Kidney glomerular epithelial cell (primary cell): ENCODE measurements around the gene PHIP.

Experiments used
- DNase-seq: peaks from one replicate; lab custom pipeline; 2025; lab: John Stamatoyannopoulos, UW

Gene PHIP

GRCh38 chr6:79009819-79010218, 68.2 kb downstream of the PHIP start:
- DNase-seq: no peak

GRCh38 chr6:79005497-79005896, 72.6 kb downstream of the PHIP start:
- no peak for DNase-seq

GRCh38 chr6:79005024-79005423, 73.0 kb downstream of the PHIP start:
- no peak for DNase-seq

- no peak for DNase-seq
Observed at GRCh38 chr6:79004239-79004638, 73.8 kb downstream of the PHIP start.

GRCh38 chr6:79001415-79001814, 76.6 kb downstream of the PHIP start:
- no peak for DNase-seq

GRCh38 chr6:78999737-79000136, 78.3 kb downstream of the PHIP start:
- DNase-seq: no peak

GRCh38 chr6:78995946-78996345, 82.1 kb downstream of the PHIP start:
- no peak for DNase-seq

- no peak for DNase-seq
Observed at GRCh38 chr6:78995346-78995745, 82.7 kb downstream of the PHIP start.

GRCh38 chr6:78993955-78994354, 84.1 kb downstream of the PHIP start:
- DNase-seq: no peak

GRCh38 chr6:78989191-78989590, 88.9 kb downstream of the PHIP start:
- no peak for DNase-seq

- no peak for DNase-seq
Observed at GRCh38 chr6:78986161-78986560, 91.9 kb downstream of the PHIP start.

GRCh38 chr6:78984225-78984950, 93.7 kb downstream of the PHIP start:
- DNase-seq: no peak

- DNase-seq: no peak
Observed at GRCh38 chr6:78967191-78967590, 110.9 kb downstream of the PHIP start.

GRCh38 chr6:78966542-78966941, 111.5 kb downstream of the PHIP start:
- DNase-seq: no peak

GRCh38 chr6:78962448-78962847, 115.6 kb downstream of the PHIP start:
- no peak for DNase-seq

GRCh38 chr6:78954740-78955139, 123.3 kb downstream of the PHIP start:
- DNase-seq: no peak

- no peak for DNase-seq
Observed at GRCh38 chr6:78953798-78954197, 124.3 kb downstream of the PHIP start.

GRCh38 chr6:78952362-78952761, 125.7 kb downstream of the PHIP start:
- no peak for DNase-seq

- DNase-seq: no peak
Observed at GRCh38 chr6:78948785-78949184, 129.3 kb downstream of the PHIP start.

GRCh38 chr6:78947962-78948361, 130.1 kb downstream of the PHIP start:
- peak; percentile 10 for DNase-seq

GRCh38 chr6:78947529-78947928, 130.5 kb downstream of the PHIP start:
- DNase-seq: no peak

GRCh38 chr6:78942446-78942845, 135.6 kb downstream of the PHIP start:
- no peak for DNase-seq

GRCh38 chr6:78936515-78936914, 141.5 kb downstream of the PHIP start:
- DNase-seq: no peak

GRCh38 chr6:78935553-78935952, 142.5 kb downstream of the PHIP start:
- no peak for DNase-seq
